Smooth muscle cell (in vitro differentiated cells): Measurements from ENCODE around the gene CHRNA1. TPM values are rescaled to one million over a fixed set of nuclear protein-coding genes. Genes with fewer than 3 reads are reported as not detected.

ENCODE experiments used
- DNase-seq: peaks from one replicate; lab custom pipeline; 2025; ENCODE audit not compliant: unreplicated experiment; lab: John Stamatoyannopoulos, UW
- H2AFZ ChIP-seq: fragments of 200-600 bp; sonication (generic); 2 replicates; pipeline ENCODE4 v1.6.0; 2016; ENCODE audit warnings: antibody characterized with exemption, low read depth, mild to moderate bottlenecking
- H3F3A ChIP-seq: fragments of 200-600 bp; sonication (generic); 2 replicates; pipeline ENCODE4 v1.6.0; 2017; ENCODE audit warnings: antibody characterized with exemption, low read depth
- H3K27ac ChIP-seq: fragments of 200-600 bp; sonication (generic); 2 replicates; pipeline ENCODE4 v1.5.1; 2016; ENCODE audit warnings: low read depth, mild to moderate bottlenecking
- H3K27me3 ChIP-seq: fragments of 200-600 bp; sonication (generic); 2 replicates; pipeline ENCODE4 v1.6.1; 2016; ENCODE audit warnings: low read depth, mild to moderate bottlenecking
- H3K36me3 ChIP-seq: fragments of 200-600 bp; sonication (generic); 2 replicates; pipeline ENCODE4 v1.5.1; 2016; ENCODE audit warnings: low read depth
- H3K4me1 ChIP-seq: fragments of 200-600 bp; sonication (generic); 2 replicates; pipeline ENCODE4 v1.5.1; 2016; ENCODE audit warnings: low read depth
- H3K4me2 ChIP-seq: fragments of 200-600 bp; sonication (generic); 2 replicates; pipeline ENCODE4 v1.6.0; 2016; ENCODE audit warnings: mild to moderate bottlenecking
- H3K4me3 ChIP-seq: fragments of 200-600 bp; sonication (generic); 2 replicates; pipeline ENCODE4 v1.5.1; 2016; ENCODE audit warnings: mild to moderate bottlenecking
- H3K79me2 ChIP-seq: fragments of 200-600 bp; sonication (generic); 2 replicates; pipeline ENCODE4 v1.6.0; 2016; ENCODE audit warnings: low read depth, mild to moderate bottlenecking
- H3K9ac ChIP-seq: fragments of 200-600 bp; sonication (generic); 2 replicates; pipeline ENCODE4 v1.6.0; 2016; ENCODE audit warnings: low read depth
- H3K9me3 ChIP-seq: fragments of 200-600 bp; sonication (generic); replicated peaks from 2 replicates; pipeline ENCODE4 v1.5.1; 2016; ENCODE audit warnings: low read depth
- H4K20me1 ChIP-seq: fragments of 200-600 bp; sonication (generic); 2 replicates; pipeline ENCODE4 v1.6.0; 2016; ENCODE audit warnings: low read depth
- WGBS: methylation state at CpG from one replicate; pipeline ENCODE4 v1.1.7; 2016; ENCODE audit warnings: low lambda C conversion rate; 5-methylcytosine and 5-hydroxymethylcytosine counted together
- polyA plus RNA-seq: library from polyadenylated mRNA; unstranded; fragments of >200 nt; fragmentation: Nextera tagmentation; extraction: Ambion mirVana; gene quantifications from 2 replicates; pipeline ENCODE4 v1.2.1, GENCODE V29; 2016
- total RNA-seq: library from RNA; depleted of rRNA; stranded (reverse); fragments of >200 nt; gene quantifications from 2 replicates; pipeline ENCODE4 v1.2.3, GENCODE V29; 2014
- TF ChIP-seq, protein P1 (sequence below): fragments of 200-600 bp; sonication (generic); IDR thresholded peaks from 2 replicates; pipeline ENCODE4 v1.5.1; 2017; ENCODE audit warnings: borderline replicate concordance, mild to moderate bottlenecking, antibody characterized with exemption; ENCODE audit not compliant: insufficient read depth, poor library complexity, severe bottlenecking

Gene CHRNA1
- total and polyA plus RNA-seq, 2 experiments from 2014 or later = 1.2 to 1.3 TPM

DNA sequence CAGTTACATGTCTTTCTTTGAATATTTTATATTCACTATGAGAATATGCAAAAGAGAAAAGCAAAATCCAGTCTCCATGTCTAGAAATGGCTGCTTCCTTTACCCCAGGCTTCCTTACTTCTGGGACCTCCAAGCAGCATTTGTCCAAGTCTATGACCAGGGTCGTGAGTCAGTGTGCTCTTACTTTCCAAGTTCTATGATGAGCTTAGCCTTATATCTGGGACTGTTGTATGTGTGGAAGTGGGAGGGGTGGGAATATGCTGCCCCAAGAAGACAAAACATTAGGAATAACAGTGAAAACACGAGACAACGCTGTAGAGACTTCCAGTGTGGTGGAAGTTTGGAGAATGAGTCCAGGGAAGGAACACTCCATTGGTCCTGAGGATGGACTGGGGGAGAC, 21.2 kb upstream of the CHRNA1 start:
- peaks cover 17% of the 10 kb centered on the region for H3K4me1 ChIP-seq
- no peak for DNase-seq
- no peaks in the 10 kb centered on the region for H3K79me2 ChIP-seq
- H4K20me1 ChIP-seq = no peaks in the 10 kb centered on the region
- no peak overlapping the region for H3K27ac ChIP-seq
- H3K4me3 ChIP-seq = no peak overlapping the region
- H3K27me3 ChIP-seq = no peaks in the 10 kb centered on the region
- peaks cover 12% of the 10 kb centered on the region for H3F3A ChIP-seq
- TF ChIP-seq, protein P1, sequence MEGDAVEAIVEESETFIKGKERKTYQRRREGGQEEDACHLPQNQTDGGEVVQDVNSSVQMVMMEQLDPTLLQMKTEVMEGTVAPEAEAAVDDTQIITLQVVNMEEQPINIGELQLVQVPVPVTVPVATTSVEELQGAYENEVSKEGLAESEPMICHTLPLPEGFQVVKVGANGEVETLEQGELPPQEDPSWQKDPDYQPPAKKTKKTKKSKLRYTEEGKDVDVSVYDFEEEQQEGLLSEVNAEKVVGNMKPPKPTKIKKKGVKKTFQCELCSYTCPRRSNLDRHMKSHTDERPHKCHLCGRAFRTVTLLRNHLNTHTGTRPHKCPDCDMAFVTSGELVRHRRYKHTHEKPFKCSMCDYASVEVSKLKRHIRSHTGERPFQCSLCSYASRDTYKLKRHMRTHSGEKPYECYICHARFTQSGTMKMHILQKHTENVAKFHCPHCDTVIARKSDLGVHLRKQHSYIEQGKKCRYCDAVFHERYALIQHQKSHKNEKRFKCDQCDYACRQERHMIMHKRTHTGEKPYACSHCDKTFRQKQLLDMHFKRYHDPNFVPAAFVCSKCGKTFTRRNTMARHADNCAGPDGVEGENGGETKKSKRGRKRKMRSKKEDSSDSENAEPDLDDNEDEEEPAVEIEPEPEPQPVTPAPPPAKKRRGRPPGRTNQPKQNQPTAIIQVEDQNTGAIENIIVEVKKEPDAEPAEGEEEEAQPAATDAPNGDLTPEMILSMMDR = no peak
- 88% methylated on average over 3 of the region's 3 CpGs for WGBS
- H3K36me3 ChIP-seq = no peaks in the 10 kb centered on the region
- no peak overlapping the region for H3K9ac ChIP-seq
- no peak overlapping the region for H3K4me2 ChIP-seq
- H3K9me3 ChIP-seq = no peaks in the 10 kb centered on the region
- peak overlapping the region; percentile 36 for H2AFZ ChIP-seq

DNA sequence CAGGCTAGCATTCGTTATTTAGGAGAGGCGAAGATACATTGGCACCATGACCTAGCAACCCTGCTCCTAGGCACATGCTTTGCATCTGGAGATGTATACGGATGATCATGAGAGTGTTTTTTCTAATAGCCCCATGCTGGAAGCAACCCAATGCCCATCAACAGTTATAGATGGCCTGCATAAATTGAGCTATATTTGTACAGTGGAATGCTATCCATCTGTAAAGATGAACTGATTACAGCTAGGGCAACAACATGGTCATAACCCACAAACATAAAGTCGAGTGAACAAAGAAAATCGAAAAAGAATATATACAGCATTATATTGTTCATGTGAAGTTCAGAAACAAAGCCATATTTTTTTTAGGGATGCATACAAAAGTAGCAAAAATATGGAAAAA, 20.6 kb upstream of the CHRNA1 start:
- Histone ChIP-seq H3K27ac (no peak overlapping the region), H3K36me3 (no peaks in the 10 kb centered on the region), H4K20me1 (no peaks in the 10 kb centered on the region), H3K27me3 (no peaks in the 10 kb centered on the region), H3K4me1 (peaks cover 22% of the 10 kb centered on the region), H3K9me3 (no peaks in the 10 kb centered on the region), H2AFZ (no peak overlapping the region), H3K4me3 (no peak overlapping the region), H3K79me2 (no peaks in the 10 kb centered on the region), H3K4me2 (no peak overlapping the region), H3F3A (peaks cover 12% of the 10 kb centered on the region), H3K9ac (no peak overlapping the region)
- 98% methylated on average over 5 of the region's 5 CpGs for WGBS
- no peak for DNase-seq
- TF ChIP-seq, protein P1 = no peak

DNA sequence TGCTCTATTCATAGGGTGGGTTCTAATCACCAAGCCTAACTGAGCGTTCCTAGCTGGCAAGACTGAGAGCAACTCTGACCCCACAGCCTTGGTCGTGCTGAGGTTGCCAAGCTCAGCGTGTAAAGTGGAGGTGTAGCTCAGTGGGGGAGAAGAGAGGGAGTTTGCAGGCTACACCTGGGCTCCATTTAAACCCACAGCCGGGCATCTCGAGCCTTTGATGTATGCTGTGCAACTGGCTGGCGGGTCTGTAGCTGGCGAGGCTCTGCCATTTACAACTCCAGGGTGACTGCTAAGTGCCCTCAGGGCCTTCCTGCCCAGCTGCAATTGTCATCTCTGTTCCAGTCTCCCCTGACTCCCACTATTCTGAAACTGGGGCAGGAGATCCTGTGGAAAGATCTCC, 20.0 kb upstream of the CHRNA1 start:
- H2AFZ ChIP-seq = no peak overlapping the region
- H3K36me3 ChIP-seq = no peaks in the 10 kb centered on the region
- TF ChIP-seq, protein P1 = no peak
- no peaks in the 10 kb centered on the region for H3K9me3 ChIP-seq
- no peaks in the 10 kb centered on the region for H3K27me3 ChIP-seq
- H3K79me2 ChIP-seq = no peaks in the 10 kb centered on the region
- H3F3A ChIP-seq = peaks cover 12% of the 10 kb centered on the region
- no peaks in the 10 kb centered on the region for H4K20me1 ChIP-seq
- no peak for DNase-seq
- no peak overlapping the region for H3K27ac ChIP-seq
- H3K9ac ChIP-seq = no peak overlapping the region
- H3K4me3 ChIP-seq = no peak overlapping the region
- peaks cover 27% of the 10 kb centered on the region for H3K4me1 ChIP-seq
- H3K4me2 ChIP-seq = no peak overlapping the region
- 91% methylated on average over 7 of the region's 7 CpGs for WGBS

DNA sequence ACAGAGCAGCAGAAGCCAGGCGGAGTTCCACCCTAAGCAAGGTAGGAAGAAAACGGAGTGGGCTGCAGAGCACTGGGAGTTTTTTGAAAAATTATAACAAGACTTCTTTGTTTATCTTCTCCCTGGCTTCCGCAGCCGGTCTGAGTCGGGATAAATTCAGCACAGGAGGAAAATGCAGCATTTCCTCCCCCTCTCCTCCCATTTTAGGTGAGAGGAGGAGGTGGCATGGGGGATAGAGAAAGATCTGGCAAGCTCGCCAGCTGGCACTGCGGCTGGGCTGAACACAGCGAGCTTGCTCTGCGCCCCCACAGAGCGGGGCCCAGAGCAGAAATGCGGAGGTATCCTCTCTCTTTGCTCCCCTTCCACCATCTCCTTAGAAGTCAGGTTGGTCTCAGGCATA, 17.7 kb upstream of the CHRNA1 start:
- peaks cover 32% of the 10 kb centered on the region for H3K4me1 ChIP-seq

More for the DNA sequence above, 17.7 kb upstream of the CHRNA1 start:
- Histone ChIP-seq H3K79me2 (no peaks in the 10 kb centered on the region), H3K9ac (no peak overlapping the region), H3K4me3 (no peak overlapping the region), H3K27ac (no peak overlapping the region), H3K27me3 (no peaks in the 10 kb centered on the region), H3K4me2 (no peak overlapping the region), H3K9me3 (no peaks in the 10 kb centered on the region), H3K36me3 (no peaks in the 10 kb centered on the region), H3F3A (peaks cover 5% of the 10 kb centered on the region), H2AFZ (no peak overlapping the region), H4K20me1 (no peaks in the 10 kb centered on the region)
- TF ChIP-seq, protein P1 = no peak
- no peak for DNase-seq
- WGBS = 85% methylated on average over 11 of the region's 11 CpGs
